IPS DF 6.9 (cell line): ENCODE measurements around the gene ANK3.

Experiments
- DNase-seq: peaks from one replicate; pipeline ENCODE4 v3.0.0-alpha.2; 2013; ENCODE audit warnings: low read depth, low spot score
- H3K27ac ChIP-seq: one replicate; pipeline ENCODE4 v1.5.1; 2013; ENCODE audit warnings: low read length, control low read depth
- H3K27me3 ChIP-seq: 2 replicates; pipeline ENCODE4 v1.6.1; 2013; ENCODE audit warnings: mild to moderate bottlenecking, low read length; ENCODE audit not compliant: control insufficient read depth, insufficient read depth
- H3K36me3 ChIP-seq: 2 replicates; pipeline ENCODE4 v1.6.1; 2013; ENCODE audit warnings: low read length; ENCODE audit not compliant: control insufficient read depth, insufficient read depth
- H3K4me1 ChIP-seq: 2 replicates; pipeline ENCODE4 v1.6.1; 2013; ENCODE audit warnings: low read length; ENCODE audit not compliant: control insufficient read depth, insufficient read depth
- H3K4me3 ChIP-seq: 2 replicates; pipeline ENCODE4 v1.5.1; 2013; ENCODE audit warnings: mild to moderate bottlenecking, low read length
- H3K9me3 ChIP-seq: 2 replicates; pipeline ENCODE4 v1.6.1; 2013; ENCODE audit warnings: low read length, inconsistent platforms; ENCODE audit not compliant: control insufficient read depth, insufficient read depth
- WGBS: extraction: QIAGEN DNeasy Blood & Tissue Kit; methylation state at CpG from one replicate; pipeline ENCODE4 v1.1.7; 2013; ENCODE audit warnings: mixed read lengths, missing lambda C conversion rate; ENCODE audit not compliant: insufficient read length, insufficient coverage; 5-methylcytosine and 5-hydroxymethylcytosine counted together

The ANK3 gene

GRCh38 chr10:60367024-60367423 is 22.7 kb downstream of the ANK3 start:
- no peak overlapping the region for H3K27ac ChIP-seq
- no peak for DNase-seq
- no CpG with 5 or more reads among the region's 4 CpGs for WGBS

GRCh38 chr10:60363187-60363586 is 26.5 kb downstream of the ANK3 start:
- no CpG with 5 or more reads among the region's 8 CpGs for WGBS
- DNase-seq = no peak
- Histone ChIP-seq H3K27ac (no peak overlapping the region), H3K9me3 (no peaks in the 10 kb centered on the region), H3K4me1 (no peaks in the 10 kb centered on the region), H3K4me3 (no peak overlapping the region), H3K36me3 (no peaks in the 10 kb centered on the region), H3K27me3 (no peaks in the 10 kb centered on the region)

More at GRCh38 chr10:60367024-60367423, 22.7 kb downstream of the ANK3 start:
- Histone ChIP-seq H3K4me1 (no peaks in the 10 kb centered on the region), H3K27me3 (no peaks in the 10 kb centered on the region), H3K36me3 (no peaks in the 10 kb centered on the region), H3K4me3 (no peak overlapping the region), H3K9me3 (no peaks in the 10 kb centered on the region)

- Histone ChIP-seq H3K4me1 (no peaks in the 10 kb centered on the region), H3K36me3 (no peaks in the 10 kb centered on the region), H3K9me3 (no peaks in the 10 kb centered on the region), H3K27me3 (no peaks in the 10 kb centered on the region), H3K4me3 (no peak overlapping the region), H3K27ac (no peak overlapping the region)
- DNase-seq = no peak
- no CpG with 5 or more reads among the region's 6 CpGs for WGBS
These were observed 27.2 kb downstream of the ANK3 start for GRCh38 chr10:60362461-60362860.

- no peaks in the 10 kb centered on the region for H3K9me3 ChIP-seq
- H3K27me3 ChIP-seq = no peaks in the 10 kb centered on the region
- H3K4me1 ChIP-seq = no peaks in the 10 kb centered on the region
- DNase-seq = no peak
- no peak overlapping the region for H3K27ac ChIP-seq
- no peak overlapping the region for H3K4me3 ChIP-seq
- H3K36me3 ChIP-seq = no peaks in the 10 kb centered on the region
These were observed 30.6 kb downstream of the ANK3 start for GRCh38 chr10:60359066-60359465.

- no peaks in the 10 kb centered on the region for H3K27me3 ChIP-seq
- H3K4me1 ChIP-seq = peaks cover 1% of the 10 kb centered on the region; the same call in 1 of the 2 replicates
- H3K4me3 ChIP-seq = no peak overlapping the region
- H3K36me3 ChIP-seq = no peaks in the 10 kb centered on the region
- no peak overlapping the region for H3K27ac ChIP-seq
- H3K9me3 ChIP-seq = no peaks in the 10 kb centered on the region
- no peak for DNase-seq
These were observed 31.4 kb downstream of the ANK3 start for GRCh38 chr10:60358282-60358681.

GRCh38 chr10:60353519-60354258 is 36.0 kb downstream of the ANK3 start:
- DNase-seq = no peak
- no peaks in the 10 kb centered on the region for H3K36me3 ChIP-seq
- no CpG with 5 or more reads among the region's 9 CpGs for WGBS
- peaks cover 3% of the 10 kb centered on the region; the same call in 1 of the 2 replicates for H3K4me1 ChIP-seq
- H3K27ac ChIP-seq = no peak overlapping the region
- no peaks in the 10 kb centered on the region for H3K27me3 ChIP-seq
- no peaks in the 10 kb centered on the region for H3K9me3 ChIP-seq
- H3K4me3 ChIP-seq = no peak overlapping the region

GRCh38 chr10:60352105-60352504 is 37.6 kb downstream of the ANK3 start:
- Histone ChIP-seq H3K36me3 (no peaks in the 10 kb centered on the region), H3K27ac (no peak overlapping the region), H3K27me3 (no peaks in the 10 kb centered on the region), H3K4me1 (peaks cover 3% of the 10 kb centered on the region; the same call in 1 of the 2 replicates), H3K4me3 (no peak overlapping the region), H3K9me3 (no peaks in the 10 kb centered on the region)
- no peak for DNase-seq
- WGBS = no CpG with 5 or more reads among the region's 5 CpGs

GRCh38 chr10:60351191-60351853 is 38.4 kb downstream of the ANK3 start:
- Histone ChIP-seq H3K4me1 (peaks cover 3% of the 10 kb centered on the region; the same call in 1 of the 2 replicates), H3K27ac (no peak overlapping the region), H3K9me3 (no peaks in the 10 kb centered on the region), H3K27me3 (no peaks in the 10 kb centered on the region), H3K36me3 (no peaks in the 10 kb centered on the region), H3K4me3 (no peak overlapping the region)
- no peak for DNase-seq
- WGBS = no CpG with 5 or more reads among the region's 4 CpGs

- Histone ChIP-seq H3K9me3 (no peaks in the 10 kb centered on the region), H3K36me3 (no peaks in the 10 kb centered on the region), H3K27ac (no peak overlapping the region), H3K4me3 (no peak overlapping the region), H3K27me3 (no peaks in the 10 kb centered on the region), H3K4me1 (peaks cover 3% of the 10 kb centered on the region; the same call in 1 of the 2 replicates)
- DNase-seq = no peak
- WGBS = no CpG with 5 or more reads among the region's 2 CpGs
These were observed 39.3 kb downstream of the ANK3 start for GRCh38 chr10:60350400-60350799.

- WGBS = no CpG with 5 or more reads among the region's 2 CpGs
- Histone ChIP-seq H3K27me3 (no peaks in the 10 kb centered on the region), H3K27ac (no peak overlapping the region), H3K4me3 (no peak overlapping the region), H3K9me3 (no peaks in the 10 kb centered on the region), H3K4me1 (peaks cover 3% of the 10 kb centered on the region; the same call in 1 of the 2 replicates), H3K36me3 (no peaks in the 10 kb centered on the region)
- no peak for DNase-seq
These were observed 40.2 kb downstream of the ANK3 start for GRCh38 chr10:60349426-60349825.

GRCh38 chr10:60348982-60349381 is 40.7 kb downstream of the ANK3 start:
- peaks cover 3% of the 10 kb centered on the region; the same call in 1 of the 2 replicates for H3K4me1 ChIP-seq
- no CpG with 5 or more reads among the region's 2 CpGs for WGBS
- H3K27me3 ChIP-seq = no peaks in the 10 kb centered on the region
- H3K36me3 ChIP-seq = no peaks in the 10 kb centered on the region
- no peak overlapping the region for H3K27ac ChIP-seq
- no peak for DNase-seq
- H3K4me3 ChIP-seq = no peak overlapping the region
- no peaks in the 10 kb centered on the region for H3K9me3 ChIP-seq
